ENCODE data around the gene TSEN34. TPM values are rescaled to one million over a fixed set of nuclear protein-coding genes. Genes with fewer than 3 reads are reported as not detected.
A peak's percentile ranks its signal among the peaks of the same experiment; 100 is the strongest.
"Not testable (repeated sequence)": the region's sequence is repeated elsewhere in the genome, so short reads cannot be mapped to it uniquely, and the experiment has no call there.

TSEN34 gene
- total RNA-seq, 1 donor from 2014 or later, result 29.7 TPM

- Histone ChIP-seq H3K9ac (ENCODE audit: low read depth in 1 of 3, low read length in 3 of 3) (no peak overlapping the region), H3K4me1 (ENCODE audit: control insufficient read depth in 3 of 3, insufficient read depth in 3 of 3, low read length in 3 of 3) (no peaks in the 10 kb centered on the region), H3K4me3 (ENCODE audit: low read length in 3 of 3) (no peak overlapping the region), H3K27ac (ENCODE audit: low read depth, low read length) (no peak overlapping the region), H3K9me3 (ENCODE audit: control insufficient read depth in 3 of 3, low read length in 3 of 3) (no peaks in the 10 kb centered on the region), H3K27me3 (ENCODE audit: control insufficient read depth in 3 of 3, insufficient read depth in 3 of 3, low read length in 3 of 3) (peaks cover 3 to 32% (median 15%) of the 10 kb centered on the region in 3 donors), H3K36me3 (ENCODE audit: control insufficient read depth in 3 of 3, insufficient read depth in 3 of 3, low read length in 3 of 3) (no peaks in the 10 kb centered on the region)
Measured at GRCh38 chr19:54229146-54229545, 38.0 kb downstream of the TSEN34 start.

GRCh38 chr19:54230031-54230430, 38.9 kb downstream of the TSEN34 start:
- Histone ChIP-seq H3K9ac (ENCODE audit: low read depth in 1 of 3, low read length in 3 of 3) (no peak overlapping the region), H3K36me3 (ENCODE audit: control insufficient read depth in 3 of 3, insufficient read depth in 3 of 3, low read length in 3 of 3) (no peaks in the 10 kb centered on the region), H3K4me3 (ENCODE audit: low read length in 3 of 3) (no peak overlapping the region), H3K4me1 (ENCODE audit: control insufficient read depth in 3 of 3, insufficient read depth in 3 of 3, low read length in 3 of 3) (no peaks in the 10 kb centered on the region), H3K27ac (ENCODE audit: low read depth, low read length) (no peak overlapping the region), H3K27me3 (ENCODE audit: control insufficient read depth in 3 of 3, insufficient read depth in 3 of 3, low read length in 3 of 3) (peaks cover 8 to 34% (median 16%) of the 10 kb centered on the region in 3 donors), H3K9me3 (ENCODE audit: control insufficient read depth in 3 of 3, low read length in 3 of 3) (peaks cover 0 to 1% (median 0%) of the 10 kb centered on the region in 3 donors)

DNA sequence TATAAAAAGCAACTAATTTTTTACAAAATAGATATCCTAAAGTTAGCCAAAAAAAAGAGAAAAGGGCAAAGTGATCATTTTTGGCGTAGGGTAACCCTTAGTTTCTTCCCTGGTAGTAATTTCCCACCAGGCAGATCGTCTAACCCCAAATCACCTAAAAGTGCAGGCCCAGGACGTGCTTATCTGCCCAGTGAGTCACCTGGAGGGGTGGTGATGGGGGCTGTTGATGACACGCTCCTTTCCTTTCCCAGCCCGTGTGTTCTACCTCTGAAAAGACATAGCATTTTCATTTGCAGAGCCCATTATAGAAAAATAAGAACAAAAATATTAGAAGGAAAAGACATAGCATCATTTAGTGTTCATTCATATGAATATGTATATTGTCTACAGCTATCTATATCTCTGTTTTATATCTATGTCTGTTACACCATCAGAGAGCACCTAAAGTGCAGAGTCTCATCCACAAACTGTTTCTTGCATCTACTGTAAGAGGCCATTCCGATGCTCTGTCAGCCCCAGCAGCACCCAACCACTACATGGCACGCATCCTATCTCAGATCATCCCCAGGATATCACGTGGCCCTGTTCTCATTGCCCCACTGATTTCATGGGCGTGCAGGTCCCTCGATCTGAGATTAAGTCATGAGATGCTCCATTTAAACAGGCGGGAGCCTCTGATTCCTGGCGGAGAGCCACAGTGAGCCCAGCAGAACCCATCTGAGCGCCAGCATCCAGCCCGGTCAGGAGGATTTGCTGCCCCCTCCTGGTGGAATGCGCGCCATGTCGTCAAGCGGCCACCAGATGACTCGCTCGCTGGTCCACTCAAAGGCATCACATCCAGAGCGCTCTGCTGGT, 40.2 kb downstream of the TSEN34 start:
- H3K4me3 ChIP-seq (ENCODE audit: low read length in 3 of 3), result no peak overlapping the region
- H3K27ac ChIP-seq (ENCODE audit: low read depth, low read length), result no peak overlapping the region
- H3K4me1 ChIP-seq (ENCODE audit: control insufficient read depth in 3 of 3, insufficient read depth in 3 of 3, low read length in 3 of 3), result no peaks in the 10 kb centered on the region
- H3K9me3 ChIP-seq (ENCODE audit: control insufficient read depth in 3 of 3, low read length in 3 of 3), result peaks cover 1 to 3% (median 2%) of the 10 kb centered on the region in 3 donors
- peaks cover 8 to 30% (median 12%) of the 10 kb centered on the region in 3 donors for H3K27me3 ChIP-seq (ENCODE audit: control insufficient read depth in 3 of 3, insufficient read depth in 3 of 3, low read length in 3 of 3)
- peak overlapping the region in 1 of 3 donors; percentile 11 for H3K9ac ChIP-seq (ENCODE audit: low read depth in 1 of 3, low read length in 3 of 3)
- H3K36me3 ChIP-seq (ENCODE audit: control insufficient read depth in 3 of 3, insufficient read depth in 3 of 3, low read length in 3 of 3), result no peaks in the 10 kb centered on the region

- no peaks in the 10 kb centered on the region for H3K4me1 ChIP-seq (ENCODE audit: control insufficient read depth in 3 of 3, insufficient read depth in 3 of 3, low read length in 3 of 3)
- H3K9ac ChIP-seq (ENCODE audit: low read depth in 1 of 3, low read length in 3 of 3), result no peak overlapping the region
- H3K9me3 ChIP-seq (ENCODE audit: control insufficient read depth in 3 of 3, low read length in 3 of 3), result peaks cover 2 to 5% (median 3%) of the 10 kb centered on the region in 3 donors
- H3K27ac ChIP-seq (ENCODE audit: low read depth, low read length), result no peak overlapping the region
- H3K4me3 ChIP-seq (ENCODE audit: low read length in 3 of 3), result no peak overlapping the region
- peaks cover 9 to 25% (median 12%) of the 10 kb centered on the region in 3 donors for H3K27me3 ChIP-seq (ENCODE audit: control insufficient read depth in 3 of 3, insufficient read depth in 3 of 3, low read length in 3 of 3)
- H3K36me3 ChIP-seq (ENCODE audit: control insufficient read depth in 3 of 3, insufficient read depth in 3 of 3, low read length in 3 of 3), result no peaks in the 10 kb centered on the region
Measured at GRCh38 chr19:54233941-54234340, 42.8 kb downstream of the TSEN34 start.

DNA sequence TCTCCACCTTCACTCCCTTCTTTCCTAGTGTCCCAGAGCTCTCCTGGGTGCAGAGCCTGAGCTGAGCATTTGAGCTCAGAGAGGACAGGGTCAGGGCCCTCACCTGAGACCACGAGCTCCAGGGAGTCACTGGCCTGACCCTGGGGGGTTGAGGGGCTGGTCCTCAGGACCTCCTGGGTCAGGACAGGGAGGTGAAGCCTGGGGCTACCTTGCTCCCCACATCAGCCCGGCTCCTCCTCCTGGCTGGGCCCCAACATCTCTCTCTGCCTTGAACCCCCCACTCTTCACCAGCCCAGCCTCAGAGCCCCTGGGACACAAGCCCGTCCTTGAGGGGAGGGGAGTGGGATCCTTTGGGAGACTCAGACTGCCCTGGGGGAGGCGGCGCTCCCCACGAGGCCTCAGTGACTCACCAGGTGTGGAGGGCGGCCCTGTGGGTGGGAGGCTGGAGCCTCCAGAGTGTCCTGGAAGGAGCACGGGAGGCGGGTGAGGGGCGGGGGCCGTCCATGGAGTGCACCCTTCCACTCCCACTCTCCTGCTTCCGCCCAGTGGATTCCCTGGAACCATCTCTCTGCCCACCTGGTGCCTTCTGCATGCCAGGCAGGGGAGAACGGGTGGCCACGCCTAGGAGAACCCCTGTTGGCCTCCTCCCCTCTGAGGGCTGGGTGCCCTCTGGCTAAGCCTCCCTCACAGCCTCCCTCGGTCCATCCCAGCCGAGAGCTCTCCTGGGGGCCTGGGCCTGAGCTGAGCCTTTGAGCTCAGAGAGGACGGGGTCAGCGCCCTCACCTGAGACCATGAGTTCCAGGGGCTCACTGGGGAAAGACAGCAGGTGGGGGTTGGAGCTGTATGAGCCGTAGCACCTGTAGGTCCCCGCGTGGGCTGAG, 48.6 kb downstream of the TSEN34 start:
- peaks cover 0 to 10% (median 5%) of the 10 kb centered on the region in 3 donors for H3K27me3 ChIP-seq (ENCODE audit: control insufficient read depth in 3 of 3, insufficient read depth in 3 of 3, low read length in 3 of 3)
- H3K4me3 ChIP-seq (ENCODE audit: low read length in 3 of 3); H3K9ac ChIP-seq (ENCODE audit: low read depth in 1 of 3, low read length in 3 of 3); H3K4me1 ChIP-seq (ENCODE audit: control insufficient read depth in 3 of 3, insufficient read depth in 3 of 3, low read length in 3 of 3); H3K27ac ChIP-seq (ENCODE audit: low read depth, low read length); H3K36me3 ChIP-seq (ENCODE audit: control insufficient read depth in 3 of 3, insufficient read depth in 3 of 3, low read length in 3 of 3); H3K9me3 ChIP-seq (ENCODE audit: control insufficient read depth in 3 of 3, low read length in 3 of 3): not testable (repeated sequence)

- H3K4me3 ChIP-seq (ENCODE audit: low read length in 3 of 3); H3K9me3 ChIP-seq (ENCODE audit: control insufficient read depth in 3 of 3, low read length in 3 of 3); H3K27ac ChIP-seq (ENCODE audit: low read depth, low read length); H3K4me1 ChIP-seq (ENCODE audit: control insufficient read depth in 3 of 3, insufficient read depth in 3 of 3, low read length in 3 of 3); H3K36me3 ChIP-seq (ENCODE audit: control insufficient read depth in 3 of 3, insufficient read depth in 3 of 3, low read length in 3 of 3); H3K9ac ChIP-seq (ENCODE audit: low read depth in 1 of 3, low read length in 3 of 3): not testable (repeated sequence)
- H3K27me3 ChIP-seq (ENCODE audit: control insufficient read depth in 3 of 3, insufficient read depth in 3 of 3, low read length in 3 of 3), result peaks cover 0 to 10% (median 5%) of the 10 kb centered on the region in 3 donors
Measured at GRCh38 chr19:54240372-54241336, 49.5 kb downstream of the TSEN34 start.

GRCh38 chr19:54242234-54242633, 51.1 kb downstream of the TSEN34 start:
- H3K27ac ChIP-seq (ENCODE audit: low read depth, low read length); H3K4me1 ChIP-seq (ENCODE audit: control insufficient read depth in 3 of 3, insufficient read depth in 3 of 3, low read length in 3 of 3); H3K9ac ChIP-seq (ENCODE audit: low read depth in 1 of 3, low read length in 3 of 3); H3K9me3 ChIP-seq (ENCODE audit: control insufficient read depth in 3 of 3, low read length in 3 of 3); H3K36me3 ChIP-seq (ENCODE audit: control insufficient read depth in 3 of 3, insufficient read depth in 3 of 3, low read length in 3 of 3); H3K4me3 ChIP-seq (ENCODE audit: low read length in 3 of 3): not testable (repeated sequence)
- H3K27me3 ChIP-seq (ENCODE audit: control insufficient read depth in 3 of 3, insufficient read depth in 3 of 3, low read length in 3 of 3), result peaks cover 0 to 10% (median 5%) of the 10 kb centered on the region in 3 donors

DNA sequence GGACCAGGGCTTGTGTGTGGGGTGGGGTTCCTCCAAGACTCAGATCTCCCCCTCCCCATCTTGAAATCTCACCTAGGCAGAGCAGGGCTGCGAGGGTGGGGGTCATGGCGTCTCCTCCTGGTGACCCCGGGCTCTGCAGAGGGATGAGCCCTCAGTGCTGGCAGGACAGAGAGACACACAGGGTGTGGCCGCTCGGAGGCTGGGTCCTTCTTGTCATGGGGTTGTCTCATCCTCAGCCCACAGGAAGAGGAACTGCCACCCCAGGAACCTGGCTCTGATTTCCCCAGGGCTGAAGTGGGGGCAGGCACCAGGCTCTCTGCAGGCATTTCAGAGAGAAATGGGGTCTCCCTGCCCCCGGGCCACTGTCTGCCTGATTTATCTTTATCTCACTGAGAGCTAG, 51.5 kb downstream of the TSEN34 start, which contains the start of gene LILRA6:
TSS of gene LILRA6 (minus strand) at position 145 of the 400 bp plus-strand sequence.
- H3K4me3 ChIP-seq (ENCODE audit: low read length in 3 of 3); H3K4me1 ChIP-seq (ENCODE audit: control insufficient read depth in 3 of 3, insufficient read depth in 3 of 3, low read length in 3 of 3); H3K9me3 ChIP-seq (ENCODE audit: control insufficient read depth in 3 of 3, low read length in 3 of 3); H3K36me3 ChIP-seq (ENCODE audit: control insufficient read depth in 3 of 3, insufficient read depth in 3 of 3, low read length in 3 of 3); H3K27ac ChIP-seq (ENCODE audit: low read depth, low read length); H3K9ac ChIP-seq (ENCODE audit: low read depth in 1 of 3, low read length in 3 of 3): not testable (repeated sequence)
- peaks cover 0 to 10% (median 5%) of the 10 kb centered on the region in 3 donors for H3K27me3 ChIP-seq (ENCODE audit: control insufficient read depth in 3 of 3, insufficient read depth in 3 of 3, low read length in 3 of 3)

GRCh38 chr19:54243809-54244208, 52.7 kb downstream of the TSEN34 start:
- H3K27me3 ChIP-seq (ENCODE audit: control insufficient read depth in 3 of 3, insufficient read depth in 3 of 3, low read length in 3 of 3), result peaks cover 0 to 10% (median 5%) of the 10 kb centered on the region in 3 donors
- not testable (repeated sequence) for H3K9ac ChIP-seq (ENCODE audit: low read depth in 1 of 3, low read length in 3 of 3); H3K36me3 ChIP-seq (ENCODE audit: control insufficient read depth in 3 of 3, insufficient read depth in 3 of 3, low read length in 3 of 3); H3K4me3 ChIP-seq (ENCODE audit: low read length in 3 of 3); H3K9me3 ChIP-seq (ENCODE audit: control insufficient read depth in 3 of 3, low read length in 3 of 3); H3K4me1 ChIP-seq (ENCODE audit: control insufficient read depth in 3 of 3, insufficient read depth in 3 of 3, low read length in 3 of 3); H3K27ac ChIP-seq (ENCODE audit: low read depth, low read length)
